Spinal cord (tissue), 10 donors: ENCODE measurements around the gene INPP4A. TPM values are rescaled to one million over a fixed set of nuclear protein-coding genes. Genes with fewer than 3 reads are reported as not detected.

Source experiments
- DNase-seq, 6 donors: peaks; one replicate each; pipeline versions ENCODE4 v3.0.0 to v3.0.0-alpha.2; 2013 to 2015; ENCODE audit warnings: low spot score in 6 of 6, low read depth in 4 of 6
- H3K27ac ChIP-seq: one replicate; pipeline ENCODE4 v1.5.1; 2013; ENCODE audit warnings: low read depth, low read length, control low read depth
- H3K27me3 ChIP-seq: one replicate; pipeline ENCODE4 v1.6.1; 2013; ENCODE audit warnings: low read length; ENCODE audit not compliant: control insufficient read depth, insufficient read depth
- H3K36me3 ChIP-seq: one replicate; pipeline ENCODE4 v1.6.1; 2013; ENCODE audit warnings: low read length; ENCODE audit not compliant: control insufficient read depth, insufficient read depth
- H3K4me1 ChIP-seq: one replicate; pipeline ENCODE4 v1.6.1; 2013; ENCODE audit warnings: low read length; ENCODE audit not compliant: control insufficient read depth, insufficient read depth
- H3K4me3 ChIP-seq: one replicate; pipeline ENCODE4 v1.5.1; 2013; ENCODE audit warnings: low read depth, low read length, control low read depth
- H3K9me3 ChIP-seq: one replicate; pipeline ENCODE4 v1.6.1; 2013; ENCODE audit warnings: low read length; ENCODE audit not compliant: control insufficient read depth, insufficient read depth
- WGBS: methylation state at CpG from one replicate; pipeline ENCODE4 v1.1.5; 2013; ENCODE audit warnings: missing lambda C conversion rate; ENCODE audit not compliant: insufficient coverage; 5-methylcytosine and 5-hydroxymethylcytosine counted together
- polyA plus RNA-seq, 2 donors: library from polyadenylated mRNA; unstranded; fragments of 120-200 nt; gene quantifications; one replicate each; pipeline ENCODE4 v1.2.1, GENCODE V29; 2013; ENCODE audit not compliant: insufficient read length in 2 of 2
- total RNA-seq, 2 donors: library from RNA; depleted of rRNA in 1 of 2; stranded (reverse); fragments of 120-200 nt in 1 of 2; fragments of >200 nt in 1 of 2; gene quantifications; one replicate each; pipeline versions ENCODE4 v1.2.3 to v1.2.4, GENCODE V29; 2013 to 2014
- donor health status: healthy.

Gene INPP4A
- total and polyA plus RNA-seq, 4 donors: 31.2 to 55.0 (median 42.0) TPM

DNA sequence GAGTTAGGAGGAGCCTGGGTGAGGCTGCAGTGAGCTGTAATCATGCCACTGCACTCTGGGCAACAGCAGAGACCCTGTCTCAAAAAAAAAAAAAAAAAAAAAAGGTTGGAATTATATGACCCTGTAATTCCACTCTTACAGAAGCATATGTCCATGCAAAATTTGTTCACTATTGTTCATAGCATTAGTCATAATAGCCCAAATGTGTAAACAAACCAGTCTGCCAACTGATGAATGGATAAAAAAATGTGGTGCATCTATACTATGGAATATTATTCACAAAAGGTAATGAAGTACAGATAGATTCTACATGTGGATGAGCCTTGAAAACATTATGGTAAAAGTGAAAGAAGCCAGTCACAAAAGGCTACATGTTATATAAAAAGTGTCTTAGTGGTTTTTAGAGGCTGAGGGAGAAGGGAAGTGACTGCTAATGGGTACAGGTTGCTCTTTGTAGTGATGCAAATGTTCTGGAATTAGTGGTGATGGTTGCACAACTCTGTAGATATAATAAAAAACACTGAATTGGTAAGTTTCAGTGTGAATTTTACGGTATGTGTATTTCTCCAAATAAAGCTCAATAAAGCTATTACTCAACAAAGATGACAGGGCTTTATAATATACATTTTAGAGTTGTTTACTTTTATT, 154.2 kb downstream of the INPP4A start:
- H3K4me1 ChIP-seq: no peaks in the 10 kb centered on the region
- DNase-seq: no peak
- no peaks in the 10 kb centered on the region for H3K27me3 ChIP-seq
- H3K9me3 ChIP-seq: no peaks in the 10 kb centered on the region
- H3K36me3 ChIP-seq: peaks cover 18% of the 10 kb centered on the region
- no CpG with 5 or more reads among the region's 1 CpG for WGBS
- no peak overlapping the region for H3K27ac ChIP-seq
- no peak overlapping the region for H3K4me3 ChIP-seq

DNA sequence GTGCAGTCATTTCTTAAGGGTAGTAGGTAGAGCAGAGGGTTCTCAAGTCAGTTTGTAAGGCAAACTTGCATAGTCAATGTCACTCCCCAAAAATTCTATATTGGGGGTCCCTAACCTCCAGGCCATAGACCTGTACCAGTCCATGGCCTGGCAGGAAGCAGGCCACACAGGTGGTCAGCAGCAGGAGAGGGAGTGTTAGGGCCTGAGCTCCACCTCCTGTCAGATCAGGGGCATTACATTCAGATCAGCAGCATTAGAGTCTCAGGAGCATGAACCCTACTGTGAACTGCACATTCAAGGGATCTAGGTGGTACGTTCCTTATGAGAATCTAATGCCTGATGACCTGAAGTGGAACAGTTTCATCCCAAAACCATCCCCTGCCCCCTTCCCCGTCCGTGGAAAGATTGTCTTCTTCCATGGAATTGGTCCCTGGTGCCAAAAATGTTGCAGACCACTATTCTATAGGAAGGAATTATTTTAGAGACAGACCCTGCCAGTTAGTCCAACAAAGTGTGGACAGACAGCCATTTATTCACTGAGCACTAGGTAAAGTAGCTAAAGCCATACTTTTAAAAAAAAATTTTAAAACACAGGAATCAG, 157.0 kb downstream of the INPP4A start:
- no CpG with 5 or more reads among the region's 3 CpGs for WGBS
- H3K27ac ChIP-seq: no peak overlapping the region
- peak in 2 of 6 donors; percentile 35 to 65 for DNase-seq
- H3K4me3 ChIP-seq: no peak overlapping the region
- H3K27me3 ChIP-seq: no peaks in the 10 kb centered on the region
- H3K4me1 ChIP-seq: peaks cover 2% of the 10 kb centered on the region
- H3K36me3 ChIP-seq: peaks cover 18% of the 10 kb centered on the region
- H3K9me3 ChIP-seq: no peaks in the 10 kb centered on the region

DNA sequence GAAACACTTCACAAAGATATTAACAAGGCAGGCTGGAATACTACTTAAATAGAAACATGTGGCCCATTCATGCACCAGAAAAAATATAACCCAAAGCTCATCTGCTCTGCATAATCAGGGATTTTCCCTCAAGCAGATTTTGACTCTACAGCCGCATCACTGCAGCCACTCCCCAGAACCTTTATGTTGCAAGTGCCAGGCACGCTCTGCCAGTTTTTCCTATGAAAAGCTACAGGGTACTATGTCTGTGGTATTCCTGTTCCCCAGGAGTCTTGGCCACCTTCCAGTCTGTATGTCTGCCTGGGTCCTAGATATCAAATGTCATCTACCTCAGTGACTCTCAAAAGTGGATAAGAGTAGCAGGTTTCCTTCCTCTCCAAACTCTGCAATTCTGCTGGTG, 159.9 kb downstream of the INPP4A start:
- peaks cover 15% of the 10 kb centered on the region for H3K36me3 ChIP-seq
- H3K9me3 ChIP-seq: no peaks in the 10 kb centered on the region
- WGBS: 71% methylated on average over 1 of the region's 2 CpGs
- H3K4me1 ChIP-seq: peaks cover 15% of the 10 kb centered on the region
- no peak for DNase-seq
- H3K4me3 ChIP-seq: no peak overlapping the region
- H3K27me3 ChIP-seq: no peaks in the 10 kb centered on the region
- no peak overlapping the region for H3K27ac ChIP-seq

DNA sequence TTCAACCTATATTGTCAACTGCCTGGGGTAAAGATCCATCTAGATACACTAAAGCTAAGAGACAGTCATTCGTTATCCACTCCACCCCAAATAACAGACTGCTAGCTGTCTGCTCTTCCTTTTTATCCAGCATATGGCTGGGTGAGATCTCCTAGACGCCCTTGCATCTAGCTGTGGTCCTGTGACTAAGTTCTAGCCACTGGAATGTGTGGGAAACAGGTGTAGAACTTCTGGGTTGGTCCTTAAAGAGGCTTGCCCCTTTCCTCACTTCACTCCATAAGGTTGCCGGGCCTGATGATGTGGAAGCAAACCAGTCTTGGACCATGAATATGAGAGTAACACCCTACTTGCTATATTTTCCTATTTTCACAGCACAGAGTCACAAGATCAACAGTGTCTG, 160.4 kb downstream of the INPP4A start:
- Histone ChIP-seq H3K36me3 (peaks cover 10% of the 10 kb centered on the region), H3K27me3 (no peaks in the 10 kb centered on the region), H3K4me3 (no peak overlapping the region), H3K27ac (no peak overlapping the region), H3K9me3 (no peaks in the 10 kb centered on the region), H3K4me1 (peaks cover 18% of the 10 kb centered on the region)
- no CpG with 5 or more reads among the region's 3 CpGs for WGBS
- no peak for DNase-seq

DNA sequence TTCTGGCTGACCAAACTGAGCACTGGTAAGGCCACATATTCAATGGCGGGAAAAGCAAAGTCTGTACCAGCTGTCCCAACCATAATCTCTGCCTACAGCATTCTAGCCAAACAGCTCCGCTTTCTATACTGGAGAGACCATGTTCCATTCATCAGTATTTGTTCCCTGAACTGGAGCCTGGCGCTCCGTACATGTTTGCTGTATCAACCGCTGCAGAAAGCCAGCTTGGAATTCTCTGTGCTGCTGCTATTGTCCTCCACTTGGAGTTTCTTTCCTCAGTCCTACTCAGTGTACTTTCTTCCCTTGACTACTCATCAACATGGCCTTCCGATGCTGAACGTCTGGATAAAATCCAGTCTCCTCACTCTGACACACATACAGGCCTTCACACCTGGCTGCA, 161.8 kb downstream of the INPP4A start:
- no peaks in the 10 kb centered on the region for H3K9me3 ChIP-seq
- H3K4me3 ChIP-seq: no peak overlapping the region
- DNase-seq: no peak
- H3K4me1 ChIP-seq: peaks cover 23% of the 10 kb centered on the region
- no peak overlapping the region for H3K27ac ChIP-seq
- H3K27me3 ChIP-seq: no peaks in the 10 kb centered on the region
- peaks cover 12% of the 10 kb centered on the region for H3K36me3 ChIP-seq
- WGBS: 84% methylated on average over 7 of the region's 7 CpGs

DNA sequence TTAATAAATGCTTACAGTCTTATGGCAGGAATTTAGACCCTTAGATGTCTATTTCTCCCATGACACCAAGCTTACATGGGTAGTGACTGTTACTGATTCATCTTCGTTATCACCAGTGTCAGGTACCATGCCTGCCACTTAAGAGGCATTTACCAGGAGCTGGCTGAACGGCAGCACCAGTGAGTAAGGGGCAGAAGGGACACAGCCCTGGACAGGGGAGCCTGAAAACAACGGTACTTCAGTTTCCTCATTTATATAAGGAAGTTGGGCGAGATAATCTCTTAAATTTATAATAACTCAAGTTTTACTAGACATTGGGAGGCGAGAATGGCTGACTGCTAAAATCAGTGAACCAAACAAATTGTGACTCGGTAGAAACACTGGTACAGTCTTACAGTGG, 162.4 kb downstream of the INPP4A start:
- H3K27me3 ChIP-seq: no peaks in the 10 kb centered on the region
- H3K4me1 ChIP-seq: peaks cover 23% of the 10 kb centered on the region
- H3K27ac ChIP-seq: no peak overlapping the region
- 100% methylated on average over 1 of the region's 6 CpGs for WGBS
- no peak for DNase-seq
- no peaks in the 10 kb centered on the region for H3K9me3 ChIP-seq
- H3K36me3 ChIP-seq: peaks cover 10% of the 10 kb centered on the region
- peak overlapping the region; percentile 86 for H3K4me3 ChIP-seq

DNA sequence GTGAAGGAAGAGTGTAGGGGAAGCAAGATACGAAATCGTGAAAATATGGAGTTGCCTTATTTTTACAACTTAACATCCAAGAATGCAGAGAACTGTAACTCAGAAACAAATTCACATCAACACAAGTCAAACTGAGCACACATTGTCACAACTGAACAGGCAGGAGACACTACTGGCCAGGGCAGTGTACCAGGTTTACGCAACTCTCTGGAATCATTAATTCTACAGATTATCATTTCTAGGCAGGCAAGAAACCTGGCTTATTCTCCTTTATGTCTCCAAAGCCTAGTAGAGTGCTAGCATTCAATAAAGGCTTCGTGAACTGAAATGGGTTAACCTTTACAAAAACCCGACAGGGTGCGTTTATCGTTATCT, 163.1 kb downstream of the INPP4A start:
- no peak for DNase-seq
- Histone ChIP-seq H3K27ac (peak overlapping the region; percentile 77), H3K4me1 (peaks cover 23% of the 10 kb centered on the region), H3K27me3 (no peaks in the 10 kb centered on the region), H3K36me3 (peaks cover 12% of the 10 kb centered on the region), H3K9me3 (no peaks in the 10 kb centered on the region), H3K4me3 (peak overlapping the region; percentile 86)
- 4% methylated on average over 5 of the region's 7 CpGs for WGBS

DNA sequence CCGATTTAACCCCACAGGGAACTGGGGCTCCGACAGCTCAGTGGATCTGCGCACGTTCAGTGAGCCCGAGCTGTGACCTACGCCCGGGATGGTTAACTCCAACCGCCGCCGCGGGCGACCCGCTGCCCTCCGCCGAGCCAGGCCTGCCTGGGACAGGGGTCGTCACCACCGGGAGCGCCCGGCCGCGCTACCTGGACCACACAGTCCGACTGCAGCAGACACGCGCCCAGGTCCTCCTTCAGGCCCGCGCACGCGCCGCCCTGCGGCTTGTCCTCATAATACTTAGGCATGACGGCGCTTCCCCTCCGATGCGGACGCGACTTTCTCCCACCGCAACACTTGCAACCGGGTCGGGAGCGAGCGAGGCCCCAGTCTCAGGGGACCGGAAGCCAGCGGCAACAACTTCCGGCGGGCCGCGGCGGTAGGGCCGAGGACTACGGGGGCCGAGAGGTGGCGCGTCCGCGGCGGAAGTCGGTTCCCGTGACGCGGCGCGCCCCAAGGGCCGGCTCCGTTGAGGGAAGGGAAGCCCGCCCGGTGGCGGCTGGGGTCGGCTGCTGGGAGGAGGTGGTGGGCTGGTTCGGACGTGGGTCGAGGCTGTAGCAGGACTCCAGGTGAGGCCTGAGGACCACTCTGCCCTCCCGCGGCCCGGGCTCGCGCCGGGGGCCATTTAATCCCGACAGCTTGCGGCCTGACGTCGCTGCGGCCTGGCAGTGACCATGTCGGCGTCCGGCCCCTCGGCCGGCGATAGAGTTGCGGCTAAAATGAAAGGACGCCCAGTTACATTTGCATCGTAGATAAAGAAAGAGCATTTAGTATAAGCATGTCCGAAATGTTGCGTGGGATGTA, 163.7 kb downstream of the INPP4A start, which contains the start of the genes COA5 and UNC50:
Gene COA5, minus strand, starts transcription at position 397 of the 846 bp plus-strand sequence. Its CDS starts 107 bp downstream, at position 290.
Gene UNC50, plus strand, starts transcription at position 474 of the 846 bp plus-strand sequence. CDS start 1,171 bp downstream, outside the sequence.
- peak within 1 kb of the TSS; percentile 86 for H3K4me3 ChIP-seq
- peak; percentile 73 to 97 (median 84) for DNase-seq
- under 1% methylated on average over 93 of the region's 93 CpGs for WGBS
- H3K4me1 ChIP-seq: peaks cover 23% of the 10 kb centered on the region
- H3K9me3 ChIP-seq: no peaks in the 10 kb centered on the region
- peak within 1 kb of the TSS; percentile 94 for H3K27ac ChIP-seq
- peaks cover 8% of the 10 kb centered on the region for H3K36me3 ChIP-seq
- no peaks in the 10 kb centered on the region for H3K27me3 ChIP-seq

DNA sequence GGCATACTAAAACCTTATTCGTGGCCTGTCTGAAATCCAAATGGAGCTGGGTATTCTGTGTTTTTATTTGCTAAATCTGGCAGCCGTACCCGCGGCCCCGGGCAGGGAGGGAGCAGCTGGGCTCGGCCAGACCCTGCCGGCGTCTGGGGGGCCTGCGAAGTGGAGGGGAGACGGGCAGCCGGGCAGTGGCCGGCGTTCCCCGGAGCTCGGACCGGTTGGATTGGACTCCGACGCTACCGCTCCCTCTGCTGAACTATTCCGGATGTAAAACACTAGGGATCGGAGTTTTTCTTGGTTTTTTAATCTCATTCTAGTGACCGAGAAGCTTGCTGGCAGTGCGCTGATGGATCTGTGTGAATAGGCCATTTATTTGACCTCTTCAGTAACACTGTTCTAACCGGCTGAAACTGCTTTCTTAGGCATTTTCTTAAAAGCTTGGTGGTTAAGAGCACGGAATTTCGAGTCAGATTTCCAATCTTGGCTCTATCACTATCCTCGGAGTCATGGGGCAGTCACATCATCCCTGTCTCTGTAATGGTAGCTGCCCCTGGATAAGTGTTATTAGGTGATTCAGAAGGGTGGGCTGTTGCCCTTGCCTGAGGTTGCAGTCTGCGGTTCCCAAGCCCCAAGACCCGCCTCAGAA, 164.4 kb downstream of the INPP4A start:
- Histone ChIP-seq H3K4me1 (peaks cover 23% of the 10 kb centered on the region), H3K36me3 (peaks cover 9% of the 10 kb centered on the region), H3K4me3 (peak overlapping the region; percentile 86), H3K27ac (peak overlapping the region; percentile 94), H3K27me3 (no peaks in the 10 kb centered on the region), H3K9me3 (no peaks in the 10 kb centered on the region)
- 2% methylated on average over 27 of the region's 29 CpGs for WGBS
- peak in 1 of 6 donors; percentile 22 for DNase-seq
